Glomerular visceral epithelial cell (primary cell): ENCODE results near the gene VGLL4.
"Not testable (repeated sequence)": the region's sequence is repeated elsewhere in the genome, so short reads cannot be mapped to it uniquely, and the experiment has no call there.

Experiments used
- DNase-seq: peaks from one replicate; pipeline ENCODE4 v3.0.0-alpha.2; 2016; ENCODE audit errors: extremely low spot score

Gene VGLL4

GRCh38 chr3:11584570-11584969 lies 59.1 kb downstream of the VGLL4 start:
- DNase-seq: no peak

- DNase-seq: no peak
Observed at GRCh38 chr3:11583638-11584046, 60.1 kb downstream of the VGLL4 start.

- no peak for DNase-seq
Observed at GRCh38 chr3:11583235-11583634, 60.5 kb downstream of the VGLL4 start.

GRCh38 chr3:11582191-11582968 lies 61.3 kb downstream of the VGLL4 start:
- peak; percentile 71 for DNase-seq

GRCh38 chr3:11581237-11582190 lies 62.2 kb downstream of the VGLL4 start:
- DNase-seq: no peak

- no peak for DNase-seq
Observed at GRCh38 chr3:11580645-11581044, 63.1 kb downstream of the VGLL4 start.

- DNase-seq: no peak
Observed at GRCh38 chr3:11578169-11578568, 65.5 kb downstream of the VGLL4 start.

- no peak for DNase-seq
Observed at GRCh38 chr3:11576453-11576852, 67.3 kb downstream of the VGLL4 start.

GRCh38 chr3:11575677-11576076 lies 68.0 kb downstream of the VGLL4 start:
- no peak for DNase-seq

GRCh38 chr3:11574981-11575669 lies 68.6 kb downstream of the VGLL4 start:
- DNase-seq: no peak

GRCh38 chr3:11572660-11573059 lies 71.1 kb downstream of the VGLL4 start:
- not testable (repeated sequence) for DNase-seq

GRCh38 chr3:11570789-11571495 lies 72.8 kb downstream of the VGLL4 start:
- DNase-seq: no peak

GRCh38 chr3:11570251-11570650 lies 73.5 kb downstream of the VGLL4 start:
- no peak for DNase-seq

- DNase-seq: no peak
Observed at GRCh38 chr3:11569156-11569741, 74.5 kb downstream of the VGLL4 start.

GRCh38 chr3:11568503-11569155 lies 75.1 kb downstream of the VGLL4 start:
- DNase-seq: peak; percentile 96

GRCh38 chr3:11567516-11568467 lies 75.9 kb downstream of the VGLL4 start:
- peak; percentile 87 for DNase-seq

- DNase-seq: no peak
Observed at GRCh38 chr3:11566916-11567315, 76.8 kb downstream of the VGLL4 start.

GRCh38 chr3:11566478-11566877 lies 77.2 kb downstream of the VGLL4 start:
- no peak for DNase-seq

GRCh38 chr3:11565932-11566331 lies 77.8 kb downstream of the VGLL4 start:
- no peak for DNase-seq
